DMS79 treated with DMSO at 0.1 percent for 48 hours (cell line): ENCODE results near the gene KCNMA1.

Experiments used
- DNase-seq: peaks from one replicate; lab custom pipeline; 2025; lab: John Stamatoyannopoulos, UW

KCNMA1 gene

GRCh38 chr10:76977046-76977445, 660.6 kb downstream of the KCNMA1 start:
- DNase-seq = no peak

DNA sequence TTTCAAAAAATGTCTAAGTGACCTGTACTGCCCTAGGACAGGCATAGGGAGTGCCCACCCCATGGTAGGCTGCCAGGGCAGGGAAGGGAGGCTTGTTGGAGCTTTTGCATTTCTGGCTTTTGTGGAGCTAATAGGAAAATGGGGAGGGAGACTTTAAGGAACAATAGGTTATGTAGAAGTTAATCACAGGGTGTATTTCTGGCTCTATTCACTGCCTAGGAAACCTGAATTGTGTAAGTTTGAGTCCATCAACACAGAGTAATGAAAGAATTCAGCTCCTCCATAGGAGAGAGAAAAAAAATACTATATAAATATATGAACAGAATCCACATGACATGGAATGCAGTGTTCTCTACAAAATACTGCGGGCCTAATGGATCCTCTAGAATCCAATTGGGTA, 661.5 kb downstream of the KCNMA1 start:
- DNase-seq = no peak

DNA sequence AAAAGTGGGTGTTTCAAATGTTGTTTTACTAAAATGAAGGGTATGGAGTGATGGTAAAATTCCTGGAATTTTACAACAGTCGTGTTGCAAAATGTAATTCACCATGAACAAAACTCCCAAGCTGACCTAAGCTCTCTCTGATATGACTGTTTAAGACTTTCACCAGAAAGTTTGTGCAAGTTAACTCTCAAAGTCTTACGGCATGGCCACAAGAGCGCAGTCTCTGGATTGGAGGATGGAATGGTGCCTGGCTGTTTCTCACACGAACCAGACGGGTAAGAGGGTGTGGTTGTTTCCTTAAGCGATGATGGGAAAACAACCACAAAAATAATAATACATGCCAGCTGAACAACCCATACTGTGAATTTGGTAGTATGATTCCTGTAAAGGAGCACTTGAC, 662.5 kb downstream of the KCNMA1 start:
- no peak for DNase-seq

- peak; percentile 3 for DNase-seq
These were observed 663.5 kb downstream of the KCNMA1 start for GRCh38 chr10:76974017-76974691.

DNA sequence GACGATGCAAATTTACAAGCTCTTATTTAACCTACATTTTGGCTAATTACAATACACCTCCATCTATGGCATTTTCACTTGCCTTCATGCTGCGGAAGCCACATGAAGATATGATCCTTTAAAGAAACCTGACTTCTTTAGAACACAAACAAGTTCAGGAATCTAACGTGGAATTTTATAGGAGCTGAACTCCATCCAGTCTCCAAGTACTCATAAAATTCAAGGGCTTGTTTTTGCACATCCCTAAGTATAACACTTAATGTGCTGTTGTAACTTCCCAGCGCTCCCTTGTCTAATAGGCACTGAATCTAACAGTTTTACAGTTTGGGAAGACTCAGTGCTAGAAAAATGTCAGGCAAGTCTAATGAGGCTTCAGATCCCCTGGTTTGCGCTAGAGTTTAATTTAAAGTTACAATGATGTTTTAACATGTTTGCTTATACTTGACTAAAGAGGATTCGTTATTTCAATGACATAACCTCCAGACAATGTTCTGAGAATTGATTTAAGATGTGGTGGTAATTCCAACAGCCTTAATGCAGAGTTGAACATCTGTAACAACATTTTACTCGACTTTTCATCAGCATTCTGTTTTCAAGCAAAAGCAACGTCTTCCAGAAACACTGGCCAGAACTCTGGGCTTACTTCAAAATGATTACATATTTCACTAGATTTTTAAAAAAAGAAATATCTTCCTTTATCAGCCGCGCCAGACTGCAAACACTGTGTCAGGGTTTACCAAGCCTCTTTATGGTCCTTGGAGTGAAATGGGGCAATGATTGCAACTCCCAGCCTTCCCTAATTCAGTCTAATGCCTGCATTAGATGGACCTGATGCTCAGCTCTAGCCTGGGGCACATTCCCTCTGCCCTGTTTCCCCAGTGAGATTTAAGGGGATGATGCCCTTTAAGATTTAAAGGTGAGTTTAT, 664.3 kb downstream of the KCNMA1 start:
- DNase-seq = no peak

DNA sequence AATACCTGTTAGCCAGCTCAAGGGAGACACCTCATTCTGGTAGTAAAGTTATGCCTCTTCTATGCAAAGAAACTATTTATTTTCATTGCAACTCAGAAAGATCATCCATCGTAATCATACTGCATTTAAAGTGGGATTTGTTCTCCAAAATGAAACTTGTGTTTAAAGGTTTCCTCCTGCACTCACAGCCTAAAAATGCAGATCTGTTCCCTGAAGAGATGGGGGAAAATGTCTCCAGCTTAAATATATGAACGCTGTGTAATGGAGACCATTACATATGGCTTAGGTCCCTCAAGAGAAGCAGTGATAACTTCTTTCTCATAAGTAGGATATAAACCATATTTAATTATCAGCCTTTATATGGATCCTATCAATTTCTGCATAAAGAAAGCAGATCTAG, 665.1 kb downstream of the KCNMA1 start:
- DNase-seq = no peak

- DNase-seq = no peak
These were observed 665.9 kb downstream of the KCNMA1 start for GRCh38 chr10:76971547-76972170.

GRCh38 chr10:76970711-76971519, 666.7 kb downstream of the KCNMA1 start:
- no peak for DNase-seq

DNA sequence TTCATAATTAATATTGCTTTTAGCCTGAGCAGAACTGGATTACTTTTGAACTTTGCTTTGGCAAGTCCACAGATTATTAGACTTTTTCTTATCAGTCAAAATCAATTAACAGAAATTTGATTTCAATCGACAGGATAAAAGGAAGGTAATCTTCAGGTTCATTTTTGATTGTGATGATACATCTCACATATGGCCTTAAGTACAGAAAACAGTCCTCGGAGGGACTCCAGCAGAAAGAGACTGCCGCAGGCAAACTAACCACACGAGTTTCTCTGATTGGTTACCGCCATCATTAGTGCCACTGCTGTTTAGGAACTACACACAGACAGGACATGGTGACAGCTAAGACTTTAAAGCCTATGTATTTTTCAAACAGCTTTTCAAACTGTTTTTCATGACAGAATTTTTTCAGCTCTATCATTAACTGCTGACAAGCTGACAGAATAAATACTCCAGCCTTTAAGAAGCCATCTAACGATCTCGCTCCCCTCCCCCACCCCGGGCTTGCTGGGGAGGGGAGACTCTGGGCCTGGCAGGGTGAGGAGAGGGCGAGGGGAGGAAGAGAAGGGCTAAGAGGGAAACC, 668.2 kb downstream of the KCNMA1 start:
- DNase-seq = no peak

DNA sequence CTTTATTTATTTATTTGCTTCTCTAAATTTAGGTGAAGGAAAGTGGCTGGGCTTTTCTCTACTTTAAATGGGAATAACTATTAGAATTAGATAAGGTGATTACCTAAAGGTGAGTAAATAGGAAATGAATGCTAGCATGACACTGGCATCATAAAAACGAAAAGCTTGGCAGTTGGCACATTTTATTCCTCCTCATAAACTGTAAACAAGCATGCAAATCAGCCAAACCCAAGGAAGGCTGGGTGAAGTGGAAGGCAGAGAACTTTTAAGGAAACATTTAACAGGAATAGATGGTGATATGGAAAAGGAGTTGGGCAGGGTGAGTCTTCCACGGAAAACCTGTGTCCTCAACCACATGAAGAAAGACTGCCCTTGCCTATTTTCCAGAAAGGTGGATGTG, 669.1 kb downstream of the KCNMA1 start:
- DNase-seq = no peak

DNA sequence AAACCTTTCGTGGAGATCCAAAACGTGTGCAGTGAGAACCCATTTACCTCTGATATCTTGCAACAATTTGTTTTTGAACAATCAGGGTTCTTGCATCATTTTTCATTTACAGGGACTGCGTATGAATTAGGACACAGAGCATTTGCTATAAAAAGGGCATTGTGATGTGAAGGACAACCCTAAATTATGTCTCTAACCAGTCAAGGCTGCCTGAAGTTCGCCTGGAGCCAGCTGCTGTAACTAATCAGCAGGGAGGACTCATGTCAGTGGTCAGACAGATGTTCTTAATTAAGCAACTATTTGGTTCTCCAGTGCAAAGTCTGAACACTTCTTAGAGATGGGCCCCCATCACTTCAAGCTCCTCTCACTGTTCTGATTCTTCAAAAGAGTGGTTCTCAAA, 674.8 kb downstream of the KCNMA1 start:
- no peak for DNase-seq

DNA sequence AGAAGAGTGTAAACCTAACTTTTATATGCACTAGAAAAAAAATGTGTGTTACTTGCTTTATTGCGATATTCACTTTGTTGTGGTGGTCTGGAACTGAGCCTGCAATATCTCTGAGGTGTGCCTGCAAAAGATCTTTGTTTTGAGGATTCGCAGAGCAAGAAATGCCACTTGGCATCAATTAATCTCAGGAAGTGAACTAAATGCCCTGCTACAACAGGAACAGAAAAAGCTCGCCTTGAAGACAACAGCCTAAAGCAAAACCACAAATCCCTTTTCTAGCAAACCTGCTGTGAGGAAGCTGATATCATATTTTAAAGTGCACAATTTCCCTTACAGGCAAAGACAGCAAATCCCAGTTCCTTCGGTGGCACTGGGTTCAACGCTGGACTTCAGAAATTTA, 675.8 kb downstream of the KCNMA1 start:
- DNase-seq = no peak

DNA sequence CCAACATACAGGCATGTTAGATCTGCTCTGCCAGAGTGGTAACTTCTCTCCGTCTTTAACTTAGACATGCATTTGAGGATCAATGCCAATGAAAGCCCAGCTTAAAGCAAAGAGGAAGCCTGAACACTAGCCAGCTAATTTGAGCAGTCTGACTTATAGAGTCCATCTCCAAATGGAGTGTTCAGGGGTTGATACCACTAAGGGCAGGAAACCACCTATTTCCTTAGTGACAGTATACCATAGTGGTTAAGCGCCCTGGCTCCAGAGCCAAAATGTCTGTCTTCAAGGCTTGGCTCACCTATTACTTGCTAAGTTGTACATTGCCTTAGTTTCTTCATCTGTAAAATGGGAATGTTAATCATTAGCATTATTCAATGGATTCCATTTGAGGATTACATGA, 678.5 kb downstream of the KCNMA1 start:
- no peak for DNase-seq

GRCh38 chr10:76954838-76955237, 682.8 kb downstream of the KCNMA1 start:
- DNase-seq = no peak

DNA sequence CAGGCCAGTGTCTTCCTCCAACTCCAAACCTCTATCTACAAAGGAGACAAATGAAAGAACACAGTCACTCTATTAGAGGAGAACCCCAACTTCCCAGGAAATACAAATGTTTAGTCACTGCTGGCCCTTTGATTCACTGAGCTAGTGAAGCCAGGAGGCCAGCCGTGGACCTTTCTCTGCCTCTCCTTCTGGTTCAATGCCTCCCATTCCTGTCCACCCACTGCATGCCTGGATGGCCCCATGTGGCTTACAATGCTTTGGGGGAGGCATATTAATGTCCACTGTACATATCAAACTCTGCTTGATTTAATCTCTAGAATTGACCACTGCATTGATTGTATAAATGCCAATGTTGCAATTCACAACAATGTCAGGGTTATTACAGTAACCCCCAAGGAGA, 687.3 kb downstream of the KCNMA1 start:
- no peak for DNase-seq

- no peak for DNase-seq
These were observed 691.3 kb downstream of the KCNMA1 start for GRCh38 chr10:76946270-76946669.

DNA sequence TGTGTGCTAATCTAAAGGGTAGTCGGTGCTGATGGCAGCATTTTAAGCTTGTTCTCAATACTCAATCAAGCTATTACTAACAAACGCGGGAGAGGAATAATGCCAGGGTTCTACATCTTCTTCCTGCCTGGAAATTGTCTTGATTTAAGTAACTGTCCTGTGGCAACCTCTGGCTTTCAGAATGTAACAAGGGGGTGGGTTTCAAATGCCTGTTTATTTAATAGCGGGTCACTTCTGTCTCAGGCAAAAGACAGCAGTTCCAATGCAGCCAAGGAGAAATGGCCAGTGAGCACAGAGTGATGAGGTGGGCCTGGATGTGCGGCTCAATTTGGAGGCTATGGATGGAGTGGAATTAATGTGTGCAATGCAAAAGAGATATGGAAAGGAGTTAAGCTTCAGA, 692.4 kb downstream of the KCNMA1 start:
- no peak for DNase-seq

DNA sequence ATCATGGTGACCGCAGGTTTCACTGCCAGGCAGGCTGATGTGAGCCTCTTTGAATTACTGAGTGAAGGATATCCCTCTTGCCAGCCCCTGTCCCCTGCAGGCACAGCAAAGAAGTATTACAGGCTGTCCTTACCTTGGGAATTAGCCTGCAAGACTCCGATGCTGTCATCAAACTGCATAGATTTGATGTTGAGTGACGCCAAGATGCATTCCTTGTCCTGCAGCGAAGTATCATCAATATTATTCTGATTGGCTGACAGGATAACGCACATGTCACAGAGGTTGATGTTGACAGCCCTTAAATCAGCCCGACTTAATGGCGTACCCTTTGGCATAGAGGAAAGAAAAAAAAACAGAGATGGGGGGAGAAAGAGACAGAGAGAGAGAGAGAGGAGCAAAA, 693.0 kb downstream of the KCNMA1 start:
- no peak for DNase-seq

GRCh38 chr10:76942628-76943416, 694.8 kb downstream of the KCNMA1 start:
- DNase-seq = no peak

- DNase-seq = peak; percentile 8
These were observed 697.6 kb downstream of the KCNMA1 start for GRCh38 chr10:76939933-76940468.

DNA sequence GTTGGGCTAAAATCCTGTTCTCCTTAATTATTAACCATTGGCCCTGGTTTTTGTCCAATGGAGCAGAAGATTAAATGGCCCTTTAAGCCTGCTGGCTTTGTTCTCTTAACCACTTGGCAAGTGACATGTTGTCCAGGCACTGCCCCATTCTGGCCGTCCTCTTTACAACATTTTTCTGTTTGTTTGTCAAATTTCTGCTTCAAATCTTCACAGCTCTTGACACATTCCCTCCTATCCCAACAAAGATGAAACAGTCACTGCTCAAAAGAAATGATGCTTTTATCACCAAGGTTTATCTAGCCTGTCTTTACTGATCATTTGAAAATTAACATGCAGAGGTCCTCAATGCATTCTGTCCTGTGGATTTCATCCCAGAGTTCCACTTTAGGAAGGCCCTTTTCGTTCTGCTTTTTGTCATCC, 700.4 kb downstream of the KCNMA1 start:
- no peak for DNase-seq
